Heart right ventricle (tissue), 16 donors: ENCODE measurements around the gene SUSD3. TPM values are rescaled to one million over a fixed set of nuclear protein-coding genes. Genes with fewer than 3 reads are reported as not detected.

Experiments used
- ATAC-seq, 8 donors: fragments of 200-7000 bp; cut with Tn5 transposase; one replicate each; pipeline ENCODE4 v1.9.1; 2020; ENCODE audit warnings: mild to moderate bottlenecking in 8 of 8, moderate library complexity in 8 of 8, moderate number of reproducible peaks in 1 of 8
- DNase-seq, 2 donors: peaks; one replicate each; pipeline ENCODE4 v3.0.0-alpha.2; 2020
- H3K27ac ChIP-seq, 10 donors: fragments of 200-600 bp; sonication (generic) in 2 of 10; one replicate each; pipeline versions ENCODE4 v1.5.0 to v1.8.0; 2020 to 2022; ENCODE audit warnings: mild to moderate bottlenecking in 3 of 10
- H3K27me3 ChIP-seq, 7 donors: fragments of 200-600 bp; one replicate each; pipeline ENCODE4 v1.8.0; 2021 to 2022; ENCODE audit warnings: mild to moderate bottlenecking in 2 of 7
- H3K36me3 ChIP-seq, 9 donors: fragments of 200-600 bp; sonication (generic) in 1 of 9; one replicate each; pipeline versions ENCODE4 v1.5.0 to v1.8.0; 2020 to 2022; ENCODE audit warnings: mild to moderate bottlenecking in 2 of 9
- H3K4me1 ChIP-seq, 9 donors: fragments of 200-600 bp; sonication (generic) in 1 of 9; one replicate each; pipeline versions ENCODE4 v1.5.0 to v1.8.0; 2020 to 2022; ENCODE audit warnings: mild to moderate bottlenecking in 4 of 9
- H3K4me3 ChIP-seq, 10 donors: fragments of 200-600 bp; sonication (generic) in 2 of 10; one replicate each; pipeline versions ENCODE4 v1.5.0 to v1.8.0; 2020 to 2022; ENCODE audit warnings: mild to moderate bottlenecking in 7 of 10, moderate library complexity in 2 of 10
- H3K9me3 ChIP-seq, 11 donors: fragments of 200-600 bp in 10 of 11; sonication (generic) in 2 of 11; one replicate each; pipeline versions ENCODE4 v1.5.0 to v1.8.0; 2013 to 2022; ENCODE audit warnings: mild to moderate bottlenecking in 2 of 11, control low read depth in 1 of 11, moderate library complexity in 1 of 11
- WGBS, 2 donors: extraction: QIAGEN DNeasy Blood & Tissue Kit; methylation state at CpG; one replicate each; pipeline ENCODE4 v1.1.7; 2013; ENCODE audit warnings: inconsistent platforms in 1 of 2; 5-methylcytosine and 5-hydroxymethylcytosine counted together
- intact Hi-C, 10 donors: fragments of 100-400 bp; cut with DNase I; formaldehyde crosslinking; loops; one replicate each; pipeline versions ENCODE4 v1.11.1 to v1.14.2; 2022
- polyA plus RNA-seq, 2 donors: library from polyadenylated mRNA; stranded (reverse); fragments of 200-250 nt; gene quantifications; one replicate each; pipeline ENCODE4 v1.2.3, GENCODE V29; 2013
- total RNA-seq, 10 donors: library from RNA; stranded (reverse); fragmentation: NEBNext Ultra II Directional in 3 of 10; extraction: Animal tissue kit (Norgen Biotek cat#: 25700) in 3 of 10; gene quantifications; one replicate each; pipeline versions ENCODE4 v1.2.1 to v1.2.4, GENCODE V29; 2021 to 2023
- TF ChIP-seq, protein P1 (sequence below), 9 donors: fragments of 200-600 bp; sonication (generic) in 2 of 9; IDR thresholded peaks; one replicate each; pipeline versions ENCODE4 v1.5.0 to v1.8.0; 2021 to 2022; ENCODE audit warnings: antibody characterized with exemption in 9 of 9, mild to moderate bottlenecking in 5 of 9, moderate library complexity in 1 of 9
- donor health status: Arrhythmogenic right ventricular cardiomyopathy.
- donor health status: ischemic (EF 13 %, LVEDD 7.1; RV severe dilation, severe dysfunction).
- donor health status: healthy with polysubstance abuse.
- donor health status: DM: no; HTN: yes; CAD: no.
- donor health status: DM: no; HTN: no; CAD: no.
- donor health status: ischemic (EF 25% LVEDD 6.9; RV normal size, moderate dysfunction).
- donor health status: ischemic (EF 25% LVEDD 5.7; RV mildly dilated, moderate dysfunction).
- donor health status: healthy.
- donor health status: DM: yes; HTN: yes; CAD: no.
- donor health status: Ischemic cardiomyopathy.
- donor health status: ischemic (EF 35%, LVEDD 5.7; RV mildly dilated, moderate dysfunction).
- donor health status: nonischemic (EF 11% LVEDD 7.7; RV severe dilation, severe dysfunction).
- donor health status: DM: yes; HTN: yes; CAD: no.
- donor health status: PGD.
- donor health status: ischemic (EF 29% LVEDD 5.4; RV normal size, mild dysfunction).
- donor health status: nonischemic (EF 23%, LVEDD 6.1; RV moderate dilation, normal function).

The SUSD3 gene
- total and polyA plus RNA-seq, 12 donors, result 0.40 to 2.1 (median 0.79) TPM; not detected in 1

GRCh38 chr9:93077367-93077766 is 18.9 kb downstream of the SUSD3 start:
- Histone ChIP-seq H3K36me3 (peaks cover 0 to 8% (median 0%) of the 10 kb centered on the region in 9 donors), H3K4me3 (no peak overlapping the region), H3K27me3 (no peaks in the 10 kb centered on the region), H3K9me3 (no peaks in the 10 kb centered on the region), H3K27ac (no peak overlapping the region), H3K4me1 (peaks cover 0 to 6% (median under 1%) of the 10 kb centered on the region in 9 donors)
- WGBS, 2 donors, result 95 to 100% methylated on average over 1 of the region's 1 CpG
- ATAC-seq, result no peak
- TF ChIP-seq, protein P1, sequence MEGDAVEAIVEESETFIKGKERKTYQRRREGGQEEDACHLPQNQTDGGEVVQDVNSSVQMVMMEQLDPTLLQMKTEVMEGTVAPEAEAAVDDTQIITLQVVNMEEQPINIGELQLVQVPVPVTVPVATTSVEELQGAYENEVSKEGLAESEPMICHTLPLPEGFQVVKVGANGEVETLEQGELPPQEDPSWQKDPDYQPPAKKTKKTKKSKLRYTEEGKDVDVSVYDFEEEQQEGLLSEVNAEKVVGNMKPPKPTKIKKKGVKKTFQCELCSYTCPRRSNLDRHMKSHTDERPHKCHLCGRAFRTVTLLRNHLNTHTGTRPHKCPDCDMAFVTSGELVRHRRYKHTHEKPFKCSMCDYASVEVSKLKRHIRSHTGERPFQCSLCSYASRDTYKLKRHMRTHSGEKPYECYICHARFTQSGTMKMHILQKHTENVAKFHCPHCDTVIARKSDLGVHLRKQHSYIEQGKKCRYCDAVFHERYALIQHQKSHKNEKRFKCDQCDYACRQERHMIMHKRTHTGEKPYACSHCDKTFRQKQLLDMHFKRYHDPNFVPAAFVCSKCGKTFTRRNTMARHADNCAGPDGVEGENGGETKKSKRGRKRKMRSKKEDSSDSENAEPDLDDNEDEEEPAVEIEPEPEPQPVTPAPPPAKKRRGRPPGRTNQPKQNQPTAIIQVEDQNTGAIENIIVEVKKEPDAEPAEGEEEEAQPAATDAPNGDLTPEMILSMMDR (IDR thresholded peaks at IDR 0.05), result no peak
- intact Hi-C loops, result no loop called here
- DNase-seq, result no peak

DNA sequence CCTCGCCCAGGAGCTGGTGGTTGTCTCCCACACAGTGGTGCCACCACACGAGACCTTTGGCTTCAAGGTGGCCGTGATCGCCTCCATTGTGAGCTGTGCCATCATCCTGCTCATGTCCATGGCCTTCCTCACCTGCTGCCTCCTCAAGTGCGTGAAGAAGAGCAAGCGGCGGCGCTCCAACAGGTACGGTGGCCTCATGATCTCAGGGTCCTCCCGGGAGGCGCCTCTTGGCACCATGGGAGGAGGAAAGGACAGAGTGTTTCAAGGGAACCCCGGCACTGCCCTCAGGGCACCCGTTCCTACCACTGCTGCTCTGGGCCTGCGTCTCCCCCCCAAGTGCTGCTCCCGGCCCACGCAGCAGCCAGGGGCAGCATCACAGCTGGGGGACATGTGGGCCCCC is 19.3 kb downstream of the SUSD3 start:
- WGBS, 2 donors, result 97 to 98% methylated on average over 16 of the region's 16 CpGs
- DNase-seq (no peak), ATAC-seq (no peak)
- intact Hi-C loops, result no loop called here
- H3K4me1 ChIP-seq, result peaks cover 0 to 2% (median 0%) of the 10 kb centered on the region in 9 donors
- H3K9me3 ChIP-seq, result no peaks in the 10 kb centered on the region
- H3K36me3 ChIP-seq, result peaks cover 0 to 8% (median 0%) of the 10 kb centered on the region in 9 donors
- TF ChIP-seq, protein P1 (IDR thresholded peaks at IDR 0.05), result no peak
- H3K4me3 ChIP-seq, result no peak overlapping the region
- H3K27ac ChIP-seq, result no peak overlapping the region
- H3K27me3 ChIP-seq, result no peaks in the 10 kb centered on the region

DNA sequence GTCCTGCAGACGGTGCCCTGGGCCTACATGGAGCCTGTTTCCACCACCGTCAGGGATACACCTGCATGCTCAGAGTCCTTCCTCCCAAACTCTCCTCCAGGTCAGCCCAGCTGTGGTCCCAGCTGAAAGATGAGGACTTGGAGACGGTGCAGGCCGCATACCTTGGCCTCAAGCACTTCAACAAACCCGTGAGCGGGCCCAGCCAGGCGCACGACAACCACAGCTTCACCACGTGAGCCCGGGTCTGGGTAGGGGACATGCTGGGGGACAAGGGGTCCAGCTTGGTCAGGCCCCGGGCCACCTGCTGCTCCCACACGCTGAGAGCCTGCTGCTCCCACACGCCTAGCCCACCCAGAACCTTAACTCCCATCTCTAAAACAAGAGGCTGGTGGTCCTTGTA is 20.9 kb downstream of the SUSD3 start:
- WGBS, 2 donors, result 89 to 92% methylated on average over 13 of the region's 13 CpGs
- no peak for ATAC-seq
- no peak overlapping the region for H3K4me3 ChIP-seq

DNA sequence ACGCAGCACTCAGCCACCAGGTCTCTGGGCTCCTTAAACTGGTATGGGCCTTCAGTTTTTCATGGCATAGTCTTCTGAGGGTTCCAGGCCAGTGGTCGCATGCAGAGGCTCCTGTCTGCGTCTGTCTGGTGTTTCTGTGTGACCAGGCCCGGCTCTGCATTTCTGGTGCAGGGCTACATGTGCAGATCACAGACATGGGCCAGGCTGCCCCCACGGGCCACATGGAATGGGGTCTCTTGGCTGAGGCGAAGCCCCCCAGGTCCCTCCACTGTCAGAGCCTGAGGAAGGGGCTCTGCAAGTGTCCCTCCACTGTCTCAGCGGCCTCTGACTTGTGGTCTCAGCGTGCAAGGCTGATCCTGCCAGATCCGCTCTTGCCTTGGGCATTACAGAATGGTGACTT is 21.9 kb downstream of the SUSD3 start:
- Histone ChIP-seq H3K4me3 (no peak overlapping the region), H3K27me3 (peaks cover 0 to 4% (median 0%) of the 10 kb centered on the region in 7 donors), H3K4me1 (peaks cover 0 to 12% (median 0%) of the 10 kb centered on the region in 9 donors), H3K9me3 (no peaks in the 10 kb centered on the region), H3K36me3 (peaks cover 0 to 15% (median 0%) of the 10 kb centered on the region in 9 donors), H3K27ac (no peak overlapping the region)
- TF ChIP-seq, protein P1 (IDR thresholded peaks at IDR 0.05), result no peak
- no peak for ATAC-seq
- DNase-seq, result no peak
- intact Hi-C loops, result no loop called here
- WGBS, 2 donors, result 95 to 96% methylated on average over 9 of the region's 9 CpGs

More for the DNA sequence above, 20.9 kb downstream of the SUSD3 start:
- intact Hi-C loops, result no loop called here
- Histone ChIP-seq H3K9me3 (no peaks in the 10 kb centered on the region), H3K36me3 (peaks cover 0 to 8% (median 0%) of the 10 kb centered on the region in 9 donors), H3K4me1 (peaks cover 0 to 12% (median 0%) of the 10 kb centered on the region in 9 donors), H3K27me3 (peaks cover 0 to 4% (median 0%) of the 10 kb centered on the region in 7 donors), H3K27ac (no peak overlapping the region)
- DNase-seq, result no peak
- TF ChIP-seq, protein P1 (IDR thresholded peaks at IDR 0.05), result no peak
